Panc1 (cell line): Measurements from ENCODE around the gene PPP2R3B. TPM values are rescaled to one million over a fixed set of nuclear protein-coding genes. Genes with fewer than 3 reads are reported as not detected.

ENCODE experiments used
- ATAC-seq: fragments of 200-7000 bp; cut with Tn5 transposase; 2 replicates; pipeline ENCODE4 v1.9.1; 2020; ENCODE audit warnings: mild to moderate bottlenecking, moderate library complexity
- BruUV-seq: library from RNA; stranded (reverse); fragments of 400-500 nt; replicated peaks from 2 replicates; lab custom pipeline; 2021; lab: Mats Ljungman, UMichigan
- CTCF ChIA-PET: fragments of 300-600 bp; sonication (Branson Sonifier 250); formaldehyde crosslinking; loops from one replicate; lab custom pipeline; 2022; ENCODE audit warnings: antibody characterized with exemption; lab: Charles Lee
- POLR2A ChIA-PET: fragments of 300-600 bp; sonication (Branson Sonifier 250); formaldehyde crosslinking; loops from one replicate; lab custom pipeline; 2022; ENCODE audit warnings: antibody characterized with exemption; lab: Charles Lee
- DNase-seq: peaks from one replicate; pipeline ENCODE4 v3.0.0-alpha.2; 2010; ENCODE audit warnings: low read depth, low spot score
- H3K27ac ChIP-seq: 2 replicates; pipeline ENCODE4 v1.5.1; 2011; ENCODE audit warnings: mild to moderate bottlenecking, low read length, inconsistent platforms
- H3K27me3 ChIP-seq: fragments of 200-500 bp; sonication (Bioruptor generic); 2 replicates; pipeline ENCODE4 v1.6.0; 2014; ENCODE audit warnings: low read length, inconsistent platforms; ENCODE audit not compliant: control insufficient read depth, insufficient read depth
- H3K36me3 ChIP-seq: fragments of 200-500 bp; sonication (Bioruptor generic); 2 replicates; pipeline ENCODE4 v1.5.1; 2014; ENCODE audit warnings: inconsistent platforms, mild to moderate bottlenecking, low read length, moderate library complexity; ENCODE audit not compliant: control insufficient read depth, insufficient read depth
- H3K4me1 ChIP-seq: 2 replicates; pipeline ENCODE4 v1.5.1; 2011; ENCODE audit warnings: inconsistent platforms, mild to moderate bottlenecking, low read length, moderate library complexity; ENCODE audit not compliant: control insufficient read depth, insufficient read depth
- H3K4me3 ChIP-seq, 2 experiments: 2 replicates each; pipeline ENCODE4 v1.5.1; 2011 to 2012; ENCODE audit warnings: low read depth in 2 of 2, low read length in 2 of 2, mild to moderate bottlenecking in 2 of 2, inconsistent platforms in 1 of 2, moderate library complexity in 1 of 2
- H3K9me3 ChIP-seq: fragments of 200-500 bp; sonication (Bioruptor generic); 2 replicates; pipeline ENCODE4 v1.5.1; 2014; ENCODE audit warnings: low read depth, mild to moderate bottlenecking, inconsistent platforms, low read length, moderate library complexity; ENCODE audit not compliant: control insufficient read depth, insufficient read depth
- POLR2AphosphoS5 ChIP-seq: IDR thresholded peaks from 2 replicates; pipeline ENCODE4 v1.6.1; 2012; ENCODE audit warnings: mild to moderate bottlenecking, low read depth, low read length, moderate library complexity
- SIN3A ChIP-seq: IDR thresholded peaks from 2 replicates; pipeline ENCODE4 v1.6.1; 2012; ENCODE audit warnings: low read depth, mild to moderate bottlenecking, low read length, moderate library complexity, borderline replicate concordance; ENCODE audit not compliant: insufficient read depth
- TCF7L2 ChIP-seq: IDR thresholded peaks from 2 replicates; pipeline ENCODE4 v1.6.1; 2011; ENCODE audit warnings: mild to moderate bottlenecking, low read depth, low read length, inconsistent platforms
- in situ Hi-C: cut with HindIII; loops from 2 replicates; pipeline ENCODE4 v1.10.0; 2016; ENCODE audit warnings: low sequenced_read_pairs, low pct_unique_long_range_greater_than_20kb
- intact Hi-C: fragments of 100-400 bp; cut with micrococcal nuclease; formaldehyde crosslinking; loops from one replicate; pipeline ENCODE4 v1.10.0; 2022; ENCODE audit not compliant: unreplicated experiment
- total RNA-seq: library from RNA; stranded (reverse); gene quantifications from one replicate; pipeline ENCODE4 v1.2.1, GENCODE V29; 2021; ENCODE audit not compliant: unreplicated experiment
- TF ChIP-seq, protein P1 (sequence below): fragments of 450-650 bp; IDR thresholded peaks from 2 replicates; pipeline ENCODE4 v1.5.1; 2017; ENCODE audit warnings: mild to moderate bottlenecking
- TF ChIP-seq, protein P2 (sequence below), 2 experiments: IDR thresholded peaks; 2 replicates each; pipeline ENCODE4 v1.6.1; 2011 to 2012; ENCODE audit warnings: low read depth in 2 of 2, control low read depth in 1 of 2, low read length in 1 of 2, mild to moderate bottlenecking in 1 of 2, moderate library complexity in 1 of 2; ENCODE audit not compliant: insufficient read depth in 1 of 2

Gene PPP2R3B
- total RNA-seq, 1 experiment from 2014 or later, result 19.2 TPM

DNA sequence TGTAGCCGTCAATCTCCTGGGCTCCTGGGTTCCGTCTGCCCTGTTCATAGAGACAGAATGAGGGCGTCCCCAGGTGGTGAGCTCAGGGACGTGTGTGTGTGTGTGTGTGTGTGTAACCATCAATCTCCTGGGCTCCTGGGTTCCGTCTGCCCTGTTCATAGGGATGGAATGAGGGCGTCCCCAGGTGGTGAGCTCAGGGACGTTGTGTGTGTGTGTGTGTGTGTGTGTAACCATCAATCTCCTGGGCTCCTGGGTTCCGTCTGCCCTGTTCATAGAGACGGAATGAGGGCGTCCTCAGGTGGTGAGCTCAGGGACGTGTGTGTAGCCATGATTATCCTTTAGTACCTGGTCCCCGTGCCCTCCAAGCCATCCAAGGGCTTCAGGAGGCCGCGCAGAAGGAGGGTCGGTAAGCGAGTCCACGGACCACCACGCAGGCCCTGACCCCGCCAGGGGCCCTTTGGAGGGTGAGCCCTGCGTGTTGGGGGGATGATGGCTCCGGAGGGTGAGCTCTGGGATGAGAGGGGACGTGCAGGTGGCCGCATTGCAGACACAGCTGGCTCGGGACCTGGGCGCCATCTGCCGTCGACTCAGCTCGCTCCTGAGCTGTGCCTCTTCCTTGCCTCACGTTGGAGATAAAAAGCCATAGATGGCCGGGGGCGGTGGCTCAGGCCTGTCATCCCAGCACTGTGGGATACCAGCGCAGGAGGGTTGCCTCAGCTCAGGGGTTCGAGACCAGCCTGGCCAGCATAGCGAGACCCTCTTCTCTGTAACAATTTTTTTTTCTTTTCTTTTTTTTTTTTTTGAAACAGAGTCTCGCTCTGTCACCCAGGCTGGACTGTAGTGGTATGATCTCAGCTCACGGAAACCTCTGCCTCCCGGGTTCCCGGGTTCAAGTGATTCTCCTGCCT lies 62.7 kb downstream of the PPP2R3B start:
- Histone ChIP-seq H3K36me3 (no peaks in the 10 kb centered on the region; the same call in 1 of the 2 replicates), H3K4me3 (peak overlapping the region in 1 of 2 experiments; percentile 4; a peak in 1 of 4 replicates), H3K27me3 (no peaks in the 10 kb centered on the region), H3K4me1 (no peaks in the 10 kb centered on the region), H3K27ac (no peak overlapping the region), H3K9me3 (no peaks in the 10 kb centered on the region)
- BruUV-seq, result no TSS peak
- ChIA-PET CTCF (no interaction called here), POLR2A (no interaction called here)
- in situ Hi-C loops, result no loop called here
- ATAC-seq (peak; percentile 78), DNase-seq (peak; percentile 20)
- intact Hi-C loops, result no loop called here
- TF ChIP-seq POLR2AphosphoS5 (no peak), SIN3A (no peak), TCF7L2 (no peak)
- TF ChIP-seq, protein P1, sequence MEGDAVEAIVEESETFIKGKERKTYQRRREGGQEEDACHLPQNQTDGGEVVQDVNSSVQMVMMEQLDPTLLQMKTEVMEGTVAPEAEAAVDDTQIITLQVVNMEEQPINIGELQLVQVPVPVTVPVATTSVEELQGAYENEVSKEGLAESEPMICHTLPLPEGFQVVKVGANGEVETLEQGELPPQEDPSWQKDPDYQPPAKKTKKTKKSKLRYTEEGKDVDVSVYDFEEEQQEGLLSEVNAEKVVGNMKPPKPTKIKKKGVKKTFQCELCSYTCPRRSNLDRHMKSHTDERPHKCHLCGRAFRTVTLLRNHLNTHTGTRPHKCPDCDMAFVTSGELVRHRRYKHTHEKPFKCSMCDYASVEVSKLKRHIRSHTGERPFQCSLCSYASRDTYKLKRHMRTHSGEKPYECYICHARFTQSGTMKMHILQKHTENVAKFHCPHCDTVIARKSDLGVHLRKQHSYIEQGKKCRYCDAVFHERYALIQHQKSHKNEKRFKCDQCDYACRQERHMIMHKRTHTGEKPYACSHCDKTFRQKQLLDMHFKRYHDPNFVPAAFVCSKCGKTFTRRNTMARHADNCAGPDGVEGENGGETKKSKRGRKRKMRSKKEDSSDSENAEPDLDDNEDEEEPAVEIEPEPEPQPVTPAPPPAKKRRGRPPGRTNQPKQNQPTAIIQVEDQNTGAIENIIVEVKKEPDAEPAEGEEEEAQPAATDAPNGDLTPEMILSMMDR, result peak; percentile 74
- TF ChIP-seq, protein P2, sequence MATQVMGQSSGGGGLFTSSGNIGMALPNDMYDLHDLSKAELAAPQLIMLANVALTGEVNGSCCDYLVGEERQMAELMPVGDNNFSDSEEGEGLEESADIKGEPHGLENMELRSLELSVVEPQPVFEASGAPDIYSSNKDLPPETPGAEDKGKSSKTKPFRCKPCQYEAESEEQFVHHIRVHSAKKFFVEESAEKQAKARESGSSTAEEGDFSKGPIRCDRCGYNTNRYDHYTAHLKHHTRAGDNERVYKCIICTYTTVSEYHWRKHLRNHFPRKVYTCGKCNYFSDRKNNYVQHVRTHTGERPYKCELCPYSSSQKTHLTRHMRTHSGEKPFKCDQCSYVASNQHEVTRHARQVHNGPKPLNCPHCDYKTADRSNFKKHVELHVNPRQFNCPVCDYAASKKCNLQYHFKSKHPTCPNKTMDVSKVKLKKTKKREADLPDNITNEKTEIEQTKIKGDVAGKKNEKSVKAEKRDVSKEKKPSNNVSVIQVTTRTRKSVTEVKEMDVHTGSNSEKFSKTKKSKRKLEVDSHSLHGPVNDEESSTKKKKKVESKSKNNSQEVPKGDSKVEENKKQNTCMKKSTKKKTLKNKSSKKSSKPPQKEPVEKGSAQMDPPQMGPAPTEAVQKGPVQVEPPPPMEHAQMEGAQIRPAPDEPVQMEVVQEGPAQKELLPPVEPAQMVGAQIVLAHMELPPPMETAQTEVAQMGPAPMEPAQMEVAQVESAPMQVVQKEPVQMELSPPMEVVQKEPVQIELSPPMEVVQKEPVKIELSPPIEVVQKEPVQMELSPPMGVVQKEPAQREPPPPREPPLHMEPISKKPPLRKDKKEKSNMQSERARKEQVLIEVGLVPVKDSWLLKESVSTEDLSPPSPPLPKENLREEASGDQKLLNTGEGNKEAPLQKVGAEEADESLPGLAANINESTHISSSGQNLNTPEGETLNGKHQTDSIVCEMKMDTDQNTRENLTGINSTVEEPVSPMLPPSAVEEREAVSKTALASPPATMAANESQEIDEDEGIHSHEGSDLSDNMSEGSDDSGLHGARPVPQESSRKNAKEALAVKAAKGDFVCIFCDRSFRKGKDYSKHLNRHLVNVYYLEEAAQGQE (IDR thresholded peaks at IDR 0.05; ENCODE audit: insufficient read depth in 1 of 2, low read depth in 2 of 2, low read length in 1 of 2), result no peak

DNA sequence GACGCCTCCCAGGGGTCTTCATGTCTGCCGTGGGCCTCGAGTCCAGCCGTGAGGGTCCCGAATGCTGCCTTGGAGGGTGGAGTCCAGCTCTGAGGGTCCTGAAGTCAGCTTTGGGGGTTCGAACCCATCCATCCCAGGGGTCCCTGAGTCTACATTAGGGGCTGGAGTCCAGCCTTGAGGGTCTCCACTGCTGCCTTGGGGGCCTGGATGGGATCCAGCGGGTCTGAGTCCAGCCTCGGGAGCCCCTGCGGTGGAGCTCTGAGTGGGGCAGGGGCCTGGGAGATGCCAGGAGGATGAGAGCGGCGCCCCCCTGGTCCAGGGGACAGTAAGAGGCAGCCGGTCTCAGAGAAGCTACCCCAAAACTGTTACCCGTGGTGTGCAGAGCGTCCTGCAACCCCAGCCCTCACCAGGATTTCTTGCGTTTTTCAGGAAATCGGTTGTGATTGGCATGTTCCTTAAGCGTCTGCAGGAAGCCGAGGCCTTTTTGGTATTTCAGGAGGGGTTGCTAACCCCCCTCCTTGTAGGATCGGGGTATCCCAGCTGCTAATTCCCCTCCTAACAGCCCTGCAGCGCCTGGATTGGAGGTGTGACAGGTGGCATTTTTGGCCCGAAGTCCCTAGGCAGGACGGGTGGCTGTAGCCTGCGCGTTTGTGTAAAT lies 66.5 kb downstream of the PPP2R3B start:
- DNase-seq, result no peak
- H3K27ac ChIP-seq, result peak overlapping the region; percentile 66
- no peak for ATAC-seq
- POLR2A ChIA-PET, result no interaction called here
- in situ Hi-C loops (no loop called here), intact Hi-C loops (no loop called here)
- H3K4me3 ChIP-seq, result peak overlapping the region; percentile 58 to 62
- no peaks in the 10 kb centered on the region for H3K27me3 ChIP-seq
- CTCF ChIA-PET, result no interaction called here
- no TSS peak for BruUV-seq
- no peaks in the 10 kb centered on the region; the same call in 1 of the 2 replicates for H3K36me3 ChIP-seq
- TF ChIP-seq, protein P2 (IDR thresholded peaks at IDR 0.05; ENCODE audit: insufficient read depth in 1 of 2, low read depth in 2 of 2, low read length in 1 of 2), result no peak
- TF ChIP-seq TCF7L2, result no peak
- TF ChIP-seq POLR2AphosphoS5, result no peak
- TF ChIP-seq, protein P1, result no peak
- no peak for TF ChIP-seq SIN3A
- H3K9me3 ChIP-seq, result no peaks in the 10 kb centered on the region
- H3K4me1 ChIP-seq, result no peaks in the 10 kb centered on the region
